ENCODE measurements around the gene THADA. TPM values are rescaled to one million over a fixed set of nuclear protein-coding genes. Genes with fewer than 3 reads are reported as not detected.
A peak's percentile ranks its signal among the peaks of the same experiment; 100 is the strongest.

Gene THADA
- total and polyA plus RNA-seq, 10 donors, result 14.2 to 51.3 (median 40.0) TPM

GRCh38 chr2:43464590-43464989, 131.2 kb downstream of the THADA start:
- intact Hi-C loops (cut with DNase I; ENCODE audit: low total_unique reads), result no loop called here
- H3K27me3 ChIP-seq (replicated peaks in 1 of 7), result no peaks in the 10 kb centered on the region
- no peak overlapping the region for H3K4me3 ChIP-seq
- 71 to 87% (median 85%) methylated on average over 7 of the region's 7 CpGs for WGBS, 5 donors
- no peaks in the 10 kb centered on the region for H3K36me3 ChIP-seq
- peaks cover 0 to 33% (median 21%) of the 10 kb centered on the region in 6 donors for H3K4me1 ChIP-seq
- H3K27ac ChIP-seq, result peak overlapping the region in 5 of 8 donors; percentile 13 to 70 (median 22)
- TF ChIP-seq POLR2AphosphoS5 (IDR thresholded peaks at IDR 0.05) (no peak), POLR2A (IDR thresholded peaks at IDR 0.05) (no peak), CTCF (IDR thresholded peaks at IDR 0.05 in 8 of 11, conservative IDR thresholded peaks at IDR 0.05 in 3 of 11) (no peak)
- no peaks in the 10 kb centered on the region for H3K9me3 ChIP-seq
- no peak for DNase-seq

GRCh38 chr2:43462866-43463641, 132.8 kb downstream of the THADA start:
- intact Hi-C loops (cut with DNase I; ENCODE audit: low total_unique reads), result no loop called here
- Histone ChIP-seq H3K27me3 (replicated peaks in 1 of 7) (no peaks in the 10 kb centered on the region), H3K9me3 (no peaks in the 10 kb centered on the region), H3K4me3 (no peak overlapping the region), H3K36me3 (no peaks in the 10 kb centered on the region), H3K27ac (peak overlapping the region in 3 of 8 donors; percentile 35 to 70 (median 45)), H3K4me1 (peaks cover 0 to 48% (median 28%) of the 10 kb centered on the region in 6 donors)
- no peak for TF ChIP-seq POLR2A (IDR thresholded peaks at IDR 0.05)
- no peak for TF ChIP-seq CTCF (IDR thresholded peaks at IDR 0.05 in 8 of 11, conservative IDR thresholded peaks at IDR 0.05 in 3 of 11)
- TF ChIP-seq POLR2AphosphoS5 (IDR thresholded peaks at IDR 0.05), result no peak
- 78 to 86% (median 81%) methylated on average over 4 of the region's 4 CpGs for WGBS, 5 donors
- DNase-seq, result no peak

- Histone ChIP-seq H3K27me3 (replicated peaks in 1 of 7) (no peaks in the 10 kb centered on the region), H3K4me1 (peaks cover 0 to 63% (median 37%) of the 10 kb centered on the region in 6 donors), H3K9me3 (no peaks in the 10 kb centered on the region), H3K36me3 (no peaks in the 10 kb centered on the region), H3K27ac (peak overlapping the region in 5 of 8 donors; percentile 28 to 70 (median 48)), H3K4me3 (no peak overlapping the region)
- no peak for DNase-seq
- TF ChIP-seq POLR2A (IDR thresholded peaks at IDR 0.05) (no peak), POLR2AphosphoS5 (IDR thresholded peaks at IDR 0.05) (no peak), CTCF (IDR thresholded peaks at IDR 0.05 in 8 of 11, conservative IDR thresholded peaks at IDR 0.05 in 3 of 11) (no peak)
- intact Hi-C loops (cut with DNase I; ENCODE audit: low total_unique reads), result no loop called here
- WGBS, 5 donors, result 42 to 70% (median 58%) methylated on average over 3 of the region's 3 CpGs
Observed at GRCh38 chr2:43461453-43462073, 134.3 kb downstream of the THADA start.
